MM.1S (cell line): ENCODE measurements around the gene B4GALNT3.

Experiments used
- DNase-seq: peaks from one replicate; pipeline ENCODE4 v3.0.0-alpha.2; 2015
- H2AFZ ChIP-seq: fragments of 300-600 bp; sonication (generic); 2 replicates; pipeline ENCODE4 v1.6.0; 2016; ENCODE audit warnings: antibody characterized with exemption, low read length
- H3F3A ChIP-seq: fragments of 300-600 bp; sonication (generic); 2 replicates; pipeline ENCODE4 v1.6.1; 2016; ENCODE audit warnings: mild to moderate bottlenecking, antibody characterized with exemption, low read length, moderate library complexity, mixed read lengths; ENCODE audit not compliant: insufficient read depth
- H3K27ac ChIP-seq: fragments of 300-600 bp; sonication (generic); 2 replicates; pipeline ENCODE4 v1.5.1; 2016; ENCODE audit warnings: mild to moderate bottlenecking, low read length
- H3K27me3 ChIP-seq: fragments of 300-600 bp; sonication (generic); replicated peaks from 2 replicates; pipeline ENCODE4 v1.6.0; 2016; ENCODE audit warnings: low read length; ENCODE audit not compliant: insufficient read depth
- H3K36me3 ChIP-seq: fragments of 300-600 bp; sonication (generic); replicated peaks from 2 replicates; pipeline ENCODE4 v1.6.1; 2016; ENCODE audit warnings: mild to moderate bottlenecking, low read length, mixed read lengths; ENCODE audit not compliant: insufficient read depth
- H3K4me1 ChIP-seq: fragments of 300-600 bp; sonication (generic); 2 replicates; pipeline ENCODE4 v1.6.1; 2016; ENCODE audit warnings: low read length, mixed read lengths
- H3K4me2 ChIP-seq: fragments of 300-600 bp; sonication (generic); 2 replicates; pipeline ENCODE4 v1.6.0; 2016; ENCODE audit warnings: low read depth, low read length
- H3K4me3 ChIP-seq: fragments of 300-600 bp; sonication (generic); 2 replicates; pipeline ENCODE4 v1.5.1; 2016; ENCODE audit warnings: low read length, mixed read lengths
- H3K79me2 ChIP-seq: fragments of 300-600 bp; sonication (generic); 2 replicates; pipeline ENCODE4 v1.6.1; 2016; ENCODE audit warnings: mixed run types, low read length, mixed read lengths
- H3K9ac ChIP-seq: fragments of 300-600 bp; sonication (generic); 2 replicates; pipeline ENCODE4 v1.6.1; 2016; ENCODE audit warnings: low read length, mixed read lengths
- H3K9me2 ChIP-seq: fragments of 300-600 bp; sonication (generic); replicated peaks from 2 replicates; pipeline ENCODE4 v1.6.1; 2016; ENCODE audit warnings: mild to moderate bottlenecking, low read length, mixed read lengths; ENCODE audit not compliant: insufficient read depth
- H3K9me3 ChIP-seq: fragments of 300-600 bp; sonication (generic); replicated peaks from 2 replicates; pipeline ENCODE4 v1.6.1; 2016; ENCODE audit warnings: mild to moderate bottlenecking, low read length, mixed read lengths; ENCODE audit not compliant: insufficient read depth
- H4K20me1 ChIP-seq: fragments of 300-600 bp; sonication (generic); 2 replicates; pipeline ENCODE4 v1.6.1; 2016; ENCODE audit warnings: mild to moderate bottlenecking, low read length, moderate library complexity, mixed read lengths; ENCODE audit not compliant: insufficient read depth
- EZH2 ChIP-seq: fragments of 300-600 bp; sonication (generic); optimal IDR thresholded peaks from 2 replicates; pipeline ENCODE3; 2017; ENCODE audit warnings: low read depth, mild to moderate bottlenecking, antibody characterized with exemption, low read length, mixed read lengths
- EZH2phosphoT487 ChIP-seq: fragments of 300-600 bp; sonication (generic); IDR thresholded peaks from 2 replicates; pipeline ENCODE4 v1.6.1; 2018; ENCODE audit warnings: antibody characterized with exemption, low read length
- TF ChIP-seq, protein P1 (sequence below): fragments of 300-600 bp; sonication (generic); IDR thresholded peaks from 2 replicates; pipeline ENCODE4 v1.5.1; 2016; ENCODE audit warnings: antibody characterized with exemption, low read length, mixed read lengths

Gene B4GALNT3

DNA sequence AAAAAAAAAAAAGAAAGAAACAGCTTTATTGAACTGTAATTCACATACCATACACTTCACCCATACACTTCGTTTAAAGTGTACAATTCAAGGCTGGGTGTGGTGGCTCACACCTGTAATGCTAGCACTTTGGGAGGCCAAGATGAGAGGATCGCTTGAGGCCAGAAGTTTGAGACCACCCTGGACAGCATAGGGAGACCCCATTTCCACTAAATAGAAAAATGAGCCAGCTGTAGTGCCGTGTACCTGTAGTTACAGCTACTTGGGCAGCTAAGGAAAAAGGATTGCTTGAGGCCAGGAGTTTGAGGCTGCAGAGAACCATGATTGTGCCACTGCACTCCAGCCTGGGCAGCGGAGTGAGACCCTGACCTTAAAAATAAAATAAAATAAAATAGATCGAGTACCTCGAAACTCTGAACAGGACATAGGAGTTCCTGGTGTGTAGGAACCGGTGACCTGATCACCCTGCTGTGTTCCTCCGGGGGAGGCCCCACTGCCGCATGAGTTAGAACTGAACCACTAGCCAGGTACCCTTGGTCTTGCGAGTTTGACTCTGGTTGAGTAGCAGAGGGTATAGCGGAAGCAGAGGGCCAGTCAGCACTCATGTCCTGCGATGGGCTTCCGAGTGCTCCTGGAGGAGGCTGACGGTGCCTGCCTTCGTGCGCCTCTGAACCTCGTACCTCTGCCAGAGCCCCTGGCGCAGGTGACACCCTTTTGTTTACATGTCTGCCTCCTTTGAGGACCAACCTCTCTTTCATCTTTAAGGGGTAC lies 80.0 kb downstream of the B4GALNT3 start:
- H3K27ac ChIP-seq = no peak overlapping the region
- no peak for DNase-seq
- H3K79me2 ChIP-seq = no peaks in the 10 kb centered on the region
- H3K36me3 ChIP-seq = no peaks in the 10 kb centered on the region
- no peak overlapping the region for H3K4me2 ChIP-seq
- H3K4me1 ChIP-seq = no peaks in the 10 kb centered on the region
- peaks cover 30% of the 10 kb centered on the region for H3K27me3 ChIP-seq
- no peaks in the 10 kb centered on the region for H3K9me2 ChIP-seq
- no peaks in the 10 kb centered on the region for H3K9me3 ChIP-seq
- TF ChIP-seq EZH2 = no peak
- TF ChIP-seq EZH2phosphoT487 = no peak
- TF ChIP-seq, protein P1, sequence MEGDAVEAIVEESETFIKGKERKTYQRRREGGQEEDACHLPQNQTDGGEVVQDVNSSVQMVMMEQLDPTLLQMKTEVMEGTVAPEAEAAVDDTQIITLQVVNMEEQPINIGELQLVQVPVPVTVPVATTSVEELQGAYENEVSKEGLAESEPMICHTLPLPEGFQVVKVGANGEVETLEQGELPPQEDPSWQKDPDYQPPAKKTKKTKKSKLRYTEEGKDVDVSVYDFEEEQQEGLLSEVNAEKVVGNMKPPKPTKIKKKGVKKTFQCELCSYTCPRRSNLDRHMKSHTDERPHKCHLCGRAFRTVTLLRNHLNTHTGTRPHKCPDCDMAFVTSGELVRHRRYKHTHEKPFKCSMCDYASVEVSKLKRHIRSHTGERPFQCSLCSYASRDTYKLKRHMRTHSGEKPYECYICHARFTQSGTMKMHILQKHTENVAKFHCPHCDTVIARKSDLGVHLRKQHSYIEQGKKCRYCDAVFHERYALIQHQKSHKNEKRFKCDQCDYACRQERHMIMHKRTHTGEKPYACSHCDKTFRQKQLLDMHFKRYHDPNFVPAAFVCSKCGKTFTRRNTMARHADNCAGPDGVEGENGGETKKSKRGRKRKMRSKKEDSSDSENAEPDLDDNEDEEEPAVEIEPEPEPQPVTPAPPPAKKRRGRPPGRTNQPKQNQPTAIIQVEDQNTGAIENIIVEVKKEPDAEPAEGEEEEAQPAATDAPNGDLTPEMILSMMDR = no peak
- H4K20me1 ChIP-seq = no peaks in the 10 kb centered on the region
- H3K9ac ChIP-seq = no peak overlapping the region
- no peak overlapping the region for H3K4me3 ChIP-seq
- no peak overlapping the region for H2AFZ ChIP-seq
- H3F3A ChIP-seq = no peaks in the 10 kb centered on the region

GRCh38 chr12:541676-542324 lies 82.1 kb downstream of the B4GALNT3 start:
- DNase-seq = no peak
- H3K36me3 ChIP-seq = no peaks in the 10 kb centered on the region
- no peaks in the 10 kb centered on the region for H3F3A ChIP-seq
- H3K9ac ChIP-seq = no peak overlapping the region
- TF ChIP-seq, protein P1 = no peak
- TF ChIP-seq EZH2phosphoT487 = no peak
- TF ChIP-seq EZH2 = no peak
- no peaks in the 10 kb centered on the region for H3K79me2 ChIP-seq
- no peaks in the 10 kb centered on the region for H3K9me3 ChIP-seq
- no peak overlapping the region for H3K4me2 ChIP-seq
- H2AFZ ChIP-seq = no peak overlapping the region
- H3K9me2 ChIP-seq = no peaks in the 10 kb centered on the region
- no peaks in the 10 kb centered on the region for H4K20me1 ChIP-seq
- H3K4me1 ChIP-seq = no peaks in the 10 kb centered on the region
- no peak overlapping the region for H3K4me3 ChIP-seq
- H3K27ac ChIP-seq = no peak overlapping the region
- peaks cover 44% of the 10 kb centered on the region for H3K27me3 ChIP-seq

GRCh38 chr12:542395-543113 lies 82.8 kb downstream of the B4GALNT3 start:
- DNase-seq = no peak
- Histone ChIP-seq H3K9ac (no peak overlapping the region), H3F3A (no peaks in the 10 kb centered on the region), H4K20me1 (no peaks in the 10 kb centered on the region), H3K79me2 (no peaks in the 10 kb centered on the region), H3K27ac (no peak overlapping the region), H3K9me2 (no peaks in the 10 kb centered on the region), H2AFZ (no peak overlapping the region), H3K27me3 (peaks cover 42% of the 10 kb centered on the region), H3K36me3 (no peaks in the 10 kb centered on the region), H3K4me2 (no peak overlapping the region), H3K9me3 (no peaks in the 10 kb centered on the region), H3K4me3 (no peak overlapping the region), H3K4me1 (no peaks in the 10 kb centered on the region)
- TF ChIP-seq EZH2 (no peak), EZH2phosphoT487 (no peak)
- TF ChIP-seq, protein P1 = no peak
